ENCODE data around the gene CD160. TPM values are rescaled to one million over a fixed set of nuclear protein-coding genes. Genes with fewer than 3 reads are reported as not detected.
A peak's percentile ranks its signal among the peaks of the same experiment; 100 is the strongest.

CD160 gene
- total and polyA plus RNA-seq, 2 of the 13 experiments (the other 11 are each of a cell fraction or from before 2014, with no cell fraction given), result 0.09 TPM; not detected in 1

GRCh38 chr1:145714524-145715111 is 4.7 kb upstream of the CD160 start (continued):
- TF ChIP-seq GABPA (IDR thresholded peaks at IDR 0.05; ENCODE audit: low read depth, low read length) (no peak), GABPA (CRISPR knock-in tag; IDR thresholded peaks at IDR 0.05; ENCODE audit: low read depth) (no peak), ZNF44 (CRISPR knock-in tag; IDR thresholded peaks at IDR 0.05) (peak; percentile 89; the same call in 1 of the 2 replicates), BHLHE40 (IDR thresholded peaks at IDR 0.05; ENCODE audit: low read length) (peak; percentile 58; the same call in 1 of the 2 replicates), ZNF570 (CRISPR knock-in tag; IDR thresholded peaks at IDR 0.05; ENCODE audit: borderline replicate concordance) (no peak), ZNF574 (CRISPR knock-in tag; IDR thresholded peaks at IDR 0.05) (peak; percentile 72), ZFP37 (CRISPR knock-in tag; IDR thresholded peaks at IDR 0.05; ENCODE audit: borderline replicate concordance) (peak; percentile 75; the same call in 1 of the 2 replicates), PAX8 (CRISPR knock-in tag; IDR thresholded peaks at IDR 0.05; ENCODE audit: borderline replicate concordance) (no peak), ZNF503 (CRISPR knock-in tag; IDR thresholded peaks at IDR 0.05) (0 out of 2 replicates have a peak, but pooled peaks have one; percentile 41), ZBTB40 (IDR thresholded peaks at IDR 0.05) (no peak), ZBTB40 (CRISPR knock-in tag; IDR thresholded peaks at IDR 0.05) (peak; percentile 54; the same call in 1 of the 2 replicates), ZNF292 (CRISPR knock-in tag; IDR thresholded peaks at IDR 0.05; ENCODE audit: borderline replicate concordance, low read depth) (peak; percentile 88; the same call in 1 of the 2 replicates), MAX (IDR thresholded peaks at IDR 0.05) (peak; percentile 91), ZMYM3 (CRISPR knock-in tag; IDR thresholded peaks at IDR 0.05) (peak; percentile 80), PHF8 (CRISPR knock-in tag; IDR thresholded peaks at IDR 0.05) (peak; percentile 55; the same call in 1 of the 2 replicates)
